Left hindlimb (tissue), 1 donor: ENCODE results near the gene GJD4.

Experiments used
- DNase-seq: peaks from one replicate; pipeline ENCODE4 v3.0.0-alpha.2; 2018

GJD4 gene, protein sequence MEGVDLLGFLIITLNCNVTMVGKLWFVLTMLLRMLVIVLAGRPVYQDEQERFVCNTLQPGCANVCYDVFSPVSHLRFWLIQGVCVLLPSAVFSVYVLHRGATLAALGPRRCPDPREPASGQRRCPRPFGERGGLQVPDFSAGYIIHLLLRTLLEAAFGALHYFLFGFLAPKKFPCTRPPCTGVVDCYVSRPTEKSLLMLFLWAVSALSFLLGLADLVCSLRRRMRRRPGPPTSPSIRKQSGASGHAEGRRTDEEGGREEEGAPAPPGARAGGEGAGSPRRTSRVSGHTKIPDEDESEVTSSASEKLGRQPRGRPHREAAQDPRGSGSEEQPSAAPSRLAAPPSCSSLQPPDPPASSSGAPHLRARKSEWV

GRCh38 chr10:35605191-35605590 lies at the start of gene GJD4:
GJD4 (plus strand) TSS chr10:35605341; CDS start chr10:35605568, 227 bp downstream.
- DNase-seq, result no peak

- no peak for DNase-seq
These were observed 48.9 kb upstream of the GJD4 start for GRCh38 chr10:35555962-35556930.

- no peak for DNase-seq
These were observed 46.9 kb upstream of the GJD4 start for GRCh38 chr10:35558276-35558675.

GRCh38 chr10:35559416-35559815 lies 45.7 kb upstream of the GJD4 start:
- DNase-seq, result no peak

DNA sequence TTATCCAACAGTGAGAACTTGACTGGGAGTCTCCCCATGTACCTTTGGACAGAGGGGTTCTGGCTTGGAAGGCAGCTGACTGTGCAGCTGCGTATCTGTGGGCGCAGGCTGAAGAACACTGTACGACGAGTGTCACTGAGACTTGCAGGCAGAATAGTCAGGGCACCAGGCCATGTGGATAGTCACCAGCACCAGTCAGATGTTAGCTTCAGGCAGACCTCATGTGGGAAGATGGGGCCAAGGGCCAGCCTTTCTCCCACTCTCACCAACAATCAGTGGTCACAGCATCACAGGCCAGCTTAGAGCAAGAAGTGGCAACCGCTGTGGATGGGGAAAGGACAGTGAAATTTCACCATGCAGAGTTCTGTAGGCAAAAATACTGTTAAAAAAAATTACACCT lies 43.4 kb upstream of the GJD4 start:
- DNase-seq, result no peak

DNA sequence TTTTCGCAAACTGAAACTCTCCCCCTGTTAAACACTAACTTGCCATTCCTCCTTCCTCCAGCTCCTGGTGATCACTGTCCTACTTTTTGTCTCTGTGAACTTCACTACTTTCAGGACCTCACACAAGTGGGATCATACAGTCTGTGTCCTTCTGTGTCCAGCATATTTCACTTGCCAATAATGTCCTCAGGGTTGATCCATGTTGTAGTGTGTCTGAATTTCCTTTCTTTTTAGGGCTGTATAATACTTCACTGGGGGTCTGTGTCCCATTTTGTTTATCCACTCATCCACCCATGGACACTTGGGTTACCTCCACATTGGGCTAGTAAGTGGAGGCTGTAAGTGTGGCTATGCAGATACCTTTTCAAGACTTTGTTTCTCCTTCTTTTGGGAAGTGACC lies 42.7 kb upstream of the GJD4 start:
- DNase-seq, result no peak

GRCh38 chr10:35563261-35563891 lies 41.8 kb upstream of the GJD4 start:
- no peak for DNase-seq

DNA sequence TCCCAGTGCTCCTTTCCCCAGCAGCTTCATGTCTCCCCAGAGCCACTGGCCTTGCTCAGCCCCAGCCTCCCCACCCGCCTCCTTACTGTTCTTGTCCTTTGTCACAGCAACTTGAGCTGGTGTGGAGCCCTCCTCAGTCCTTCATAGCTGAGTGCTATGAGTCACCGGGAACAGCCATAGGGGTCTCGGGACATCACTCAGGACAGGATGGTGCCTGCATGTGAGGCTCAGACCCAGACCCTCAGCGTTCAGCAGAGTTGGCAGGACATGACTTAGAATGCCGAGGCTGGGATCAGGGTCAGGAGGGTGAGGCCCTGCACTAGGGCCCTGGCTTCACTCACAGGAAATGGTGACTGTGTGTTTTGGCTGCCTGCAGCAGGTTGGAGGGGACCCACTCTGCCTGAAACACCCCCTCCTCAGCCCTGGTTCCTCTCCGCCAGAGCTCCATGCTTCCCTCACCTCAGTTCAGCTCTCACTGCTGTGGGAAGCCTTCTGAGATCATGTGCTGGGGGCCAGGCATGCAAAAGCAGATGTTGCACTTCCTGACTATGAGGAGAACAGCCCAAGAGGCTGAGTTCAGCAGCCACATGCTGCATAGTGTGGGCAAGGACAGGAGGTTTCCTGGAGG lies 40.7 kb upstream of the GJD4 start:
- peak; percentile 53 for DNase-seq

DNA sequence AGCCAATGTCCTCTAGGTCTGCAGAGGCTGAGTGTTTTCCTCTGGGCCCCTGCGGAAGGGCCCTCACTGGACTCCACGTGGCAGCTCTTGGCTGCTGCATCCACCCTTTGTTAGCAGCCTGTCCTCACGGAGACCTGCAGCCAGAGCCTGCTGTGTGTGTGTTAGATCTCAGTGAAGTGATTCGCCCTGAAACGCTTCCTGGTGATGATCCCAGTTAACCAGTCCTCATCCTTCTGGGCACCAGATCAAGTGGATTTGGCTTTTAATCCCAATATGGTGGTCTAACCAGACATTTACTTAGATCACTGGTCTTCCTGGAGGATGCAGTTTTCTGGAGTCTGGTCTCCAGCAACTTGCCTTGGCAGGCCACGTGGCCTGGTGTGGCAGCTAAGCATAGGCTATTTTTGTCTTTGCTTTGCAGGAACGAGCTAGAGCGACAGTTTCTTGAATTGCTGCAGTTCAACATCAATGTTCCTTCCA lies 39.5 kb upstream of the GJD4 start:
- DNase-seq, result no peak

GRCh38 chr10:35567951-35568350 lies 37.2 kb upstream of the GJD4 start:
- DNase-seq, result no peak

DNA sequence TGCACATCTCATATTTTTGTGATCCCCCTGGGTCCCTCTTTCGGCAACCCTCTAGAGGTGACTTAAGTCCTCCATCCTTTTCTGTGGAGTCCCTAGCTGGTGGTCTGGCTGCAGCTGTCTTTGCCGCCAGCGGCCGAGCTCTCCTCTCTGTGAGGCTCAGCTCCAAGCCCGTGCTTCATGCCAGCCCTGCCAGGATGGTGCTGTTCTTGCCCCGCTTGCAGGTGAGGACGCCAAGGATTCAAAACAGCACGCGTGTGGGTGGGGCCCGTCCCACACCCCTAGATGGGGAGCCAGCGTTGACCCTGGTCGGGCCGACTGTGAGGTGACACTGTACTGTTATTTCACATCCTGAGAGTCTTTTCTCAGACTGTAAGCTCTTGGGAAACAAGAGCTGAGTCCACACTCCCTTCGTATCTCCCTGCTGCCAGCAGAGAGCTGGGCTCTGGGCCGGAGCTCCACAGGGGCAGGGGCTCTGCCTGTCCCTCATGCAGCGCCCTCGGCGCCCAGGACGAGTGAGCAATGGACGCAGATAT lies 36.6 kb upstream of the GJD4 start:
- no peak for DNase-seq

- DNase-seq, result no peak
These were observed 35.9 kb upstream of the GJD4 start for GRCh38 chr10:35569111-35569707.

GRCh38 chr10:35569836-35570235 lies 35.3 kb upstream of the GJD4 start:
- DNase-seq, result no peak

DNA sequence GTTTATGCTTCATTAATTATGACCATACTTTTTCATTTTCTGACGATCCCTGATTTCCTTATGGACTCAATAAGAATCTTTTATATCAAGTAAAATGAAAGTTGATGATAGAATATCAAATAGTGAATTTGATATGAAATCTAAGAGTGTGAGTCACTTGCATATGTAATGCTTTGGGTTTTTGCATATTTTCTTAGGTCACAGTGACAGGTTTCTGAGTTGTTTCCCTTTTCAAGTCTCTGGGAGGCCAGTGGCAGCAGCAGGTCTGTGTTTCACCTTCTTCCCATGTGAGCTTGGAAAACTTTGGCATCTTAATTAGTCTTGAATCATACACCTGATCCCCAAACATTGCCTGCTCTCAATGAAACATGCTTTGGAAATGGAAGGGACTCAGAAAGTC lies 34.7 kb upstream of the GJD4 start:
- no peak for DNase-seq

GRCh38 chr10:35572583-35572982 lies 32.6 kb upstream of the GJD4 start:
- DNase-seq, result no peak

DNA sequence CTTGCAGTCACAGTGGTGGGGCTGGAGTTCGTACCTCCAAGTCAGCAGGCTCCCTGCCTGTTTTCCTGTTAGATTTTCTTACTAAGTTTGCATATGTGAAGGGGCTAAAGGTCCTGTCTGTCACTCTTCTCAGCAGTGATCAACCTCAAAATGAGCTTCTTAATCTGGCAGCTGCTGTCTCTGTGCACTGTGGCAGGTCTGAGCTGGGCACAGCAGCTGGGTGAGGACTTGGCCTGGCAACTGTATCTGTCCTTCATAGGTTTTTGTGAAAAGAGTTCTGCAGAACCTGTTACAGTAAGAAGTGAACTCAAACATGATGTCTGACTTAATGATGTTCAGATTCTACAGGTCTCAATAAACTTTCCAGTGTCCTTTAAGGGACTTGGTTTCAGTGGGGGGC lies 31.3 kb upstream of the GJD4 start:
- no peak for DNase-seq

GRCh38 chr10:35574924-35575352 lies 30.2 kb upstream of the GJD4 start:
- DNase-seq, result no peak

DNA sequence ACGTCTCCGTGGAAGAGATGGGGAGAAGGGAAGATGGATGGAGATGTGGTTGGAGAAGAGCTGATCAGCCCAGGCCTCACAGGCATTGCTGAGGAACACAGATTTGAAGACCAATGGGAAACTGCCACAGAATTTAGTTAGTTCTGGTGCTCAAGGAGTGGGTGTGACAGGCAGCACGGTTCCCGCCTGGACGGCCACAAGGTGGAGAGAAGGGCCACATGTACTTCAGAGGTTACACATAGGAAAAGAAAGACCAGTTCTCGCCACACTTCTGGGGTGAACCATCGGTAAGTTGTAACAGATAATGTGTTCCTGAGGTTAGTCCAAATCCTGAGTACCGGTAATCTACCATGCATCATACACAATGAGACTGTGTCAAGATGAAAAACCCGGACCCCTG lies 29.5 kb upstream of the GJD4 start:
- no peak for DNase-seq

- no peak for DNase-seq
These were observed 28.4 kb upstream of the GJD4 start for GRCh38 chr10:35576730-35577129.

DNA sequence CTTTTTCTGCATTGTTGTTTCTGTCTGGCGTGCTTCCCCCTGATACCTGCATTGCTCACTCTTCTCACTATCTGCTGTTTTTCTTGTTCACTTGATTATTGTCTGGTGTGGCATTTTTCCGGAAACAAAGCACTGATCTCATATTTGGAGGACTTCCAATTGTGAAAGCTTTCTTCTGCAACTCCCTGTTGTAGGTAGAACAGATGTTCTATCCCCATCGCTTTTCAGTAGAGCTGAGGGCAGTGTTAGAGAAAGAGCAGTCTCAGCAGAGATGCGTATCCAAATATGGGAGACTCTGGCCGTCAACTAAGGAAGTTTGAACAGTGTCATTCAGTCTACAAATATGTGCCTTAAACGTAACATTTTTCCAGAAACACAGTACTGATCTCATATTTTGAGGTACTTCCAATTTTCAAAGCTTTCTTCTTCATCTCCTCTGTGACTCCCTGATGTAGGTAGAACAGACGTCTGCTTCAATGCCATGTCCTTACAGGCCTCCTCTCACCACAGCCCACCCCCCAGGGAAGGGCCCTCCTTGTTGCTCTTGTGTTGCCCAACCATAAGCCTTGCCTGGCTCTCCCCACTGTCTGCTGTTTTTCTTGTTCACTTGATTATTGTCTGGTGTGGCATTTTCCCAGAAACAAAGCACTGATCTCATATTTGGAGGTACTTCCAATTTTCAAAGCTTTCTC lies 27.1 kb upstream of the GJD4 start:
- DNase-seq, result no peak

GRCh38 chr10:35578618-35578956 lies 26.6 kb upstream of the GJD4 start:
- DNase-seq, result no peak

DNA sequence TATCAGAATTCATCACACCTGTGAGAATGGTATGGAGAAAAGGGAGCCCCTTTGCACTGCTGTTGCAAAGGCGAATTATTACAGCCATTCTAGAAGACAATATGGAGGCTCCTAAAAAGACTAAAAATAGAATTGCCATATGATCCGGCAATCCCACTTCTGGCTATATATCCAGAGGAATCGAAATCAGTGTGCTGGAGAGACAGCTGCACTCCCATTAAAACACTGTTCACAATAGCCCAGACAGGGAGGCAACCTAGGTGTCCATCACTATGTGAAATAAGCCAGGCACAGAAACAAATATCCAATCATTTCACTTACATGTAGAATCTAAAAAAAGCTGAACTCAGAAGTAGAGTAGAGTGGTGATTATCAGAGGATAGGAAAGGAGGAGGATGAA lies 26.0 kb upstream of the GJD4 start:
- no peak for DNase-seq
